ENCODE data around the gene TRAK1.

- TF ChIP-seq POLR2A (IDR thresholded peaks at IDR 0.05) (no peak), CTCF (IDR thresholded peaks at IDR 0.05) (no peak), POLR2AphosphoS5 (IDR thresholded peaks at IDR 0.05) (no peak)
Measured at GRCh38 chr3:42067326-42067725, 23.8 kb upstream of the TRAK1 start.
